ENCODE results near the gene TFCP2. TPM values are rescaled to one million over a fixed set of nuclear protein-coding genes. Genes with fewer than 3 reads are reported as not detected.

TFCP2 gene
- polyA plus RNA-seq, 3 donors: 7.1 to 25.4 (median 14.2) TPM

GRCh38 chr12:51218607-51219161 lies 45.7 kb upstream of the TFCP2 start:
- Histone ChIP-seq H3K36me3 (replicated peaks in 1 of 2; ENCODE audit: control insufficient read depth in 1 of 2, insufficient read depth in 2 of 2, low read length in 2 of 2) (no peaks in the 10 kb centered on the region), H3K79me2 (ENCODE audit: insufficient read depth, low read length) (no peaks in the 10 kb centered on the region), H3K4me2 (replicated peaks; ENCODE audit: extremely low read depth, low read length, poor library complexity, severe bottlenecking) (peak overlapping the region; percentile 92), H2AFZ (ENCODE audit: insufficient read depth, low read depth, low read length, poor library complexity, severe bottlenecking) (peak overlapping the region; percentile 95), H3K9ac (ENCODE audit: insufficient read depth, low read length, poor library complexity, severe bottlenecking) (peak overlapping the region; percentile 85), H3K4me3 (replicated peaks in 1 of 3; ENCODE audit: low read depth in 2 of 3, low read length in 3 of 3) (peak overlapping the region; percentile 88 to 95 (median 94)), H3K27ac (ENCODE audit: low read depth in 1 of 2, low read length in 2 of 2) (peak overlapping the region; percentile 14 to 90), H3K9me3 (replicated peaks in 1 of 2; ENCODE audit: control insufficient read depth in 1 of 2, insufficient read depth in 1 of 2, low read length in 2 of 2) (no peaks in the 10 kb centered on the region), H3K27me3 (ENCODE audit: control insufficient read depth in 2 of 2, insufficient read depth in 2 of 2, low read length in 2 of 2) (peaks cover 0 to 7% of the 10 kb centered on the region in 2 donors), H4K20me1 (ENCODE audit: insufficient read depth, low read length) (no peaks in the 10 kb centered on the region), H3K4me1 (ENCODE audit: control insufficient read depth in 1 of 2, insufficient read depth in 2 of 2, low read length in 2 of 2) (peaks cover 13 to 17% of the 10 kb centered on the region in 2 donors)
- 55% methylated on average over 6 of the region's 10 CpGs for WGBS (ENCODE audit: insufficient coverage)
- H3K4me3 Mint-ChIP-seq: peak overlapping the region; percentile 93 to 95
- peaks cover 0 to 2% (median 0%) of the 10 kb centered on the region in 7 donors for H3K9me3 Mint-ChIP-seq
- no peak for DNase-seq
- peaks cover 0 to 3% of the 10 kb centered on the region in 2 donors for H3K36me3 Mint-ChIP-seq
- H3K27me3 Mint-ChIP-seq (ENCODE audit: low read depth in 3 of 3): peaks cover 0 to 2% (median 0%) of the 10 kb centered on the region in 3 donors
- H3K4me1 Mint-ChIP-seq: peaks cover 11% of the 10 kb centered on the region
- peak overlapping the region; percentile 82 to 89 (median 85) for H3K27ac Mint-ChIP-seq
- TF ChIP-seq, protein P1, sequence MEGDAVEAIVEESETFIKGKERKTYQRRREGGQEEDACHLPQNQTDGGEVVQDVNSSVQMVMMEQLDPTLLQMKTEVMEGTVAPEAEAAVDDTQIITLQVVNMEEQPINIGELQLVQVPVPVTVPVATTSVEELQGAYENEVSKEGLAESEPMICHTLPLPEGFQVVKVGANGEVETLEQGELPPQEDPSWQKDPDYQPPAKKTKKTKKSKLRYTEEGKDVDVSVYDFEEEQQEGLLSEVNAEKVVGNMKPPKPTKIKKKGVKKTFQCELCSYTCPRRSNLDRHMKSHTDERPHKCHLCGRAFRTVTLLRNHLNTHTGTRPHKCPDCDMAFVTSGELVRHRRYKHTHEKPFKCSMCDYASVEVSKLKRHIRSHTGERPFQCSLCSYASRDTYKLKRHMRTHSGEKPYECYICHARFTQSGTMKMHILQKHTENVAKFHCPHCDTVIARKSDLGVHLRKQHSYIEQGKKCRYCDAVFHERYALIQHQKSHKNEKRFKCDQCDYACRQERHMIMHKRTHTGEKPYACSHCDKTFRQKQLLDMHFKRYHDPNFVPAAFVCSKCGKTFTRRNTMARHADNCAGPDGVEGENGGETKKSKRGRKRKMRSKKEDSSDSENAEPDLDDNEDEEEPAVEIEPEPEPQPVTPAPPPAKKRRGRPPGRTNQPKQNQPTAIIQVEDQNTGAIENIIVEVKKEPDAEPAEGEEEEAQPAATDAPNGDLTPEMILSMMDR (IDR thresholded peaks at IDR 0.05): no peak
- intact Hi-C loops (cut with micrococcal nuclease): loop anchor here (2.0 to 10.0 kb wide), 3 partner anchors 20 to 46 kb away; partner anchors contain the start of gene DAZAP2 (in 1 of the 2)

- TF ChIP-seq, protein P1 (IDR thresholded peaks at IDR 0.05): peak; percentile 70
- Histone ChIP-seq H3K4me3 (replicated peaks in 1 of 3; ENCODE audit: low read depth in 2 of 3, low read length in 3 of 3) (peak within 1 kb of the TSS; percentile 88 to 95 (median 94)), H3K27me3 (ENCODE audit: control insufficient read depth in 2 of 2, insufficient read depth in 2 of 2, low read length in 2 of 2) (peaks cover 0 to 7% of the 10 kb centered on the region in 2 donors), H3K9ac (ENCODE audit: insufficient read depth, low read length, poor library complexity, severe bottlenecking) (peak within 1 kb of the TSS; percentile 85), H4K20me1 (ENCODE audit: insufficient read depth, low read length) (no peaks in the 10 kb centered on the region), H3K36me3 (replicated peaks in 1 of 2; ENCODE audit: control insufficient read depth in 1 of 2, insufficient read depth in 2 of 2, low read length in 2 of 2) (no peaks in the 10 kb centered on the region), H2AFZ (ENCODE audit: insufficient read depth, low read depth, low read length, poor library complexity, severe bottlenecking) (peak within 1 kb of the TSS; percentile 95), H3K4me2 (replicated peaks; ENCODE audit: extremely low read depth, low read length, poor library complexity, severe bottlenecking) (peak within 1 kb of the TSS; percentile 92), H3K4me1 (ENCODE audit: control insufficient read depth in 1 of 2, insufficient read depth in 2 of 2, low read length in 2 of 2) (peaks cover 13 to 17% of the 10 kb centered on the region in 2 donors), H3K79me2 (ENCODE audit: insufficient read depth, low read length) (no peaks in the 10 kb centered on the region), H3K9me3 (replicated peaks in 1 of 2; ENCODE audit: control insufficient read depth in 1 of 2, insufficient read depth in 1 of 2, low read length in 2 of 2) (no peaks in the 10 kb centered on the region), H3K27ac (ENCODE audit: low read depth in 1 of 2, low read length in 2 of 2) (peak within 1 kb of the TSS; percentile 14 to 90)
- Mint-ChIP-seq H3K9me3 (peaks cover 0 to 2% (median 0%) of the 10 kb centered on the region in 7 donors), H3K36me3 (peaks cover 0 to 3% of the 10 kb centered on the region in 2 donors), H3K4me3 (peak within 1 kb of the TSS; percentile 93 to 95), H3K4me1 (peaks cover 11% of the 10 kb centered on the region), H3K27ac (peak within 1 kb of the TSS; percentile 82 to 89 (median 85)), H3K27me3 (ENCODE audit: low read depth in 3 of 3) (peaks cover 0 to 2% (median 0%) of the 10 kb centered on the region in 3 donors)
- peak; percentile 68 to 78 (median 69) for DNase-seq
- WGBS (ENCODE audit: insufficient coverage): 0% methylated on average over 28 of the region's 35 CpGs
- intact Hi-C loops (cut with micrococcal nuclease): loop anchor here (2.0 to 10.0 kb wide), 3 partner anchors 21 to 47 kb away; partner anchors contain the start of gene DAZAP2 (in 1 of the 2)
Measured at GRCh38 chr12:51217968-51218606, 45.2 kb upstream of the TFCP2 start, which contains the start of gene POU6F1. Gene POU6F1 (minus strand): TSS chr12:51218062. CDS start chr12:51206836, 11,226 bp downstream.
